ENCODE measurements around the gene SUZ12. TPM values are rescaled to one million over a fixed set of nuclear protein-coding genes. Genes with fewer than 3 reads are reported as not detected.
"Not testable (repeated sequence)": the region's sequence is repeated elsewhere in the genome, so short reads cannot be mapped to it uniquely, and the experiment has no call there.

SUZ12 gene
- total RNA-seq, 3 donors from 2014 or later (not counting 1 experiment from before 2014, with no cell fraction given) = 31.5 to 37.0 (median 32.3) TPM

- H3K9me3 Mint-ChIP-seq = no peaks in the 10 kb centered on the region
- intact Hi-C loops (cut with micrococcal nuclease) = no loop called here
- H3K27ac Mint-ChIP-seq = no peak overlapping the region
- no peak for TF ChIP-seq CTCF (IDR thresholded peaks at IDR 0.05)
- no peaks in the 10 kb centered on the region for H3K27me3 Mint-ChIP-seq (ENCODE audit: low read depth in 2 of 2)
- 100% methylated on average over 1 of the region's 2 CpGs for WGBS (ENCODE audit: insufficient coverage)
- no peak overlapping the region for H3K4me3 ChIP-seq (ENCODE audit: low read length)
- no peaks in the 10 kb centered on the region for H3K4me1 Mint-ChIP-seq
- H3K4me1 ChIP-seq (ENCODE audit: control insufficient read depth, insufficient read depth, low read length) = no peaks in the 10 kb centered on the region
- H3K9me3 ChIP-seq (ENCODE audit: control insufficient read depth, insufficient read depth, low read length) = no peaks in the 10 kb centered on the region
- no peak overlapping the region for H3K4me3 Mint-ChIP-seq
- DNase-seq (no peak), ATAC-seq (no peak)
- peaks cover 18% of the 10 kb centered on the region for H3K36me3 ChIP-seq (ENCODE audit: control insufficient read depth, insufficient read depth, low read length)
- H3K27me3 ChIP-seq (ENCODE audit: control insufficient read depth, insufficient read depth, low read length) = no peaks in the 10 kb centered on the region
- H3K27ac ChIP-seq (ENCODE audit: low read length) = no peak overlapping the region
- H3K36me3 Mint-ChIP-seq = peaks cover 15% of the 10 kb centered on the region
Measured at GRCh38 chr17:32033223-32033622, 96.4 kb downstream of the SUZ12 start.

- H3K4me3 ChIP-seq (ENCODE audit: low read length); H3K4me1 ChIP-seq (ENCODE audit: control insufficient read depth, insufficient read depth, low read length); H3K9me3 Mint-ChIP-seq; H3K27me3 Mint-ChIP-seq (ENCODE audit: low read depth in 2 of 2); H3K27ac Mint-ChIP-seq; H3K27me3 ChIP-seq (ENCODE audit: control insufficient read depth, insufficient read depth, low read length); H3K27ac ChIP-seq (ENCODE audit: low read length); H3K4me1 Mint-ChIP-seq; DNase-seq; intact Hi-C loops (cut with micrococcal nuclease); H3K9me3 ChIP-seq (ENCODE audit: control insufficient read depth, insufficient read depth, low read length); ATAC-seq; H3K4me3 Mint-ChIP-seq: not testable (repeated sequence)
- no CpG with 5 or more reads among the region's 1 CpG for WGBS (ENCODE audit: insufficient coverage)
- peaks cover 15% of the 10 kb centered on the region for H3K36me3 Mint-ChIP-seq
- H3K36me3 ChIP-seq (ENCODE audit: control insufficient read depth, insufficient read depth, low read length) = peaks cover 18% of the 10 kb centered on the region
Measured at GRCh38 chr17:32033812-32034211, 97.0 kb downstream of the SUZ12 start.

GRCh38 chr17:32040246-32040645 lies 103.4 kb downstream of the SUZ12 start:
- peaks cover 15% of the 10 kb centered on the region for H3K36me3 Mint-ChIP-seq
- peaks cover 21% of the 10 kb centered on the region for H3K36me3 ChIP-seq (ENCODE audit: control insufficient read depth, insufficient read depth, low read length)
- H3K9me3 Mint-ChIP-seq; H3K4me1 ChIP-seq (ENCODE audit: control insufficient read depth, insufficient read depth, low read length); H3K27ac Mint-ChIP-seq; H3K27me3 ChIP-seq (ENCODE audit: control insufficient read depth, insufficient read depth, low read length); H3K9me3 ChIP-seq (ENCODE audit: control insufficient read depth, insufficient read depth, low read length); ATAC-seq; H3K4me3 ChIP-seq (ENCODE audit: low read length); H3K4me1 Mint-ChIP-seq; intact Hi-C loops (cut with micrococcal nuclease); H3K27ac ChIP-seq (ENCODE audit: low read length); DNase-seq; H3K27me3 Mint-ChIP-seq (ENCODE audit: low read depth in 2 of 2); H3K4me3 Mint-ChIP-seq: not testable (repeated sequence)
- WGBS (ENCODE audit: insufficient coverage) = 96% methylated on average over 17 of the region's 17 CpGs

GRCh38 chr17:32041306-32041875 lies 104.6 kb downstream of the SUZ12 start:
- H3K4me3 ChIP-seq (ENCODE audit: low read length); H3K27me3 ChIP-seq (ENCODE audit: control insufficient read depth, insufficient read depth, low read length); DNase-seq; intact Hi-C loops (cut with micrococcal nuclease); H3K9me3 ChIP-seq (ENCODE audit: control insufficient read depth, insufficient read depth, low read length); H3K4me1 ChIP-seq (ENCODE audit: control insufficient read depth, insufficient read depth, low read length); H3K9me3 Mint-ChIP-seq; H3K27me3 Mint-ChIP-seq (ENCODE audit: low read depth in 2 of 2); H3K27ac ChIP-seq (ENCODE audit: low read length); ATAC-seq; H3K4me3 Mint-ChIP-seq; H3K4me1 Mint-ChIP-seq; H3K27ac Mint-ChIP-seq: not testable (repeated sequence)
- WGBS (ENCODE audit: insufficient coverage) = 97% methylated on average over 19 of the region's 19 CpGs
- peaks cover 13% of the 10 kb centered on the region for H3K36me3 ChIP-seq (ENCODE audit: control insufficient read depth, insufficient read depth, low read length)
- peaks cover 13% of the 10 kb centered on the region for H3K36me3 Mint-ChIP-seq

GRCh38 chr17:32042266-32042665 lies 105.5 kb downstream of the SUZ12 start:
- H3K27ac ChIP-seq (ENCODE audit: low read length); H3K27me3 Mint-ChIP-seq (ENCODE audit: low read depth in 2 of 2); H3K4me3 ChIP-seq (ENCODE audit: low read length); H3K9me3 Mint-ChIP-seq; H3K4me3 Mint-ChIP-seq; H3K4me1 Mint-ChIP-seq; H3K27ac Mint-ChIP-seq; H3K27me3 ChIP-seq (ENCODE audit: control insufficient read depth, insufficient read depth, low read length); H3K9me3 ChIP-seq (ENCODE audit: control insufficient read depth, insufficient read depth, low read length); H3K4me1 ChIP-seq (ENCODE audit: control insufficient read depth, insufficient read depth, low read length); H3K36me3 Mint-ChIP-seq; DNase-seq; intact Hi-C loops (cut with micrococcal nuclease); ATAC-seq; H3K36me3 ChIP-seq (ENCODE audit: control insufficient read depth, insufficient read depth, low read length): not testable (repeated sequence)
- 96% methylated on average over 6 of the region's 11 CpGs for WGBS (ENCODE audit: insufficient coverage)

GRCh38 chr17:32045611-32046010 lies 108.8 kb downstream of the SUZ12 start:
- WGBS (ENCODE audit: insufficient coverage) = 95% methylated on average over 2 of the region's 3 CpGs
- H3K36me3 Mint-ChIP-seq; H3K27ac ChIP-seq (ENCODE audit: low read length); H3K4me1 Mint-ChIP-seq; H3K36me3 ChIP-seq (ENCODE audit: control insufficient read depth, insufficient read depth, low read length); DNase-seq; H3K9me3 ChIP-seq (ENCODE audit: control insufficient read depth, insufficient read depth, low read length); ATAC-seq; H3K4me3 ChIP-seq (ENCODE audit: low read length); H3K27ac Mint-ChIP-seq; H3K4me3 Mint-ChIP-seq; H3K27me3 Mint-ChIP-seq (ENCODE audit: low read depth in 2 of 2); intact Hi-C loops (cut with micrococcal nuclease); H3K27me3 ChIP-seq (ENCODE audit: control insufficient read depth, insufficient read depth, low read length); H3K9me3 Mint-ChIP-seq; H3K4me1 ChIP-seq (ENCODE audit: control insufficient read depth, insufficient read depth, low read length): not testable (repeated sequence)

- H3K36me3 ChIP-seq (ENCODE audit: control insufficient read depth, insufficient read depth, low read length); H3K4me1 ChIP-seq (ENCODE audit: control insufficient read depth, insufficient read depth, low read length); DNase-seq; ATAC-seq; H3K27ac Mint-ChIP-seq; H3K9me3 ChIP-seq (ENCODE audit: control insufficient read depth, insufficient read depth, low read length); H3K9me3 Mint-ChIP-seq; H3K27me3 ChIP-seq (ENCODE audit: control insufficient read depth, insufficient read depth, low read length); H3K27ac ChIP-seq (ENCODE audit: low read length); H3K27me3 Mint-ChIP-seq (ENCODE audit: low read depth in 2 of 2); intact Hi-C loops (cut with micrococcal nuclease); H3K4me1 Mint-ChIP-seq; H3K4me3 Mint-ChIP-seq; H3K36me3 Mint-ChIP-seq; H3K4me3 ChIP-seq (ENCODE audit: low read length): not testable (repeated sequence)
- WGBS (ENCODE audit: insufficient coverage) = 99% methylated on average over 5 of the region's 6 CpGs
Measured at GRCh38 chr17:32047663-32048062, 110.9 kb downstream of the SUZ12 start.
